ENCODE data around the gene TRIL.

DNA sequence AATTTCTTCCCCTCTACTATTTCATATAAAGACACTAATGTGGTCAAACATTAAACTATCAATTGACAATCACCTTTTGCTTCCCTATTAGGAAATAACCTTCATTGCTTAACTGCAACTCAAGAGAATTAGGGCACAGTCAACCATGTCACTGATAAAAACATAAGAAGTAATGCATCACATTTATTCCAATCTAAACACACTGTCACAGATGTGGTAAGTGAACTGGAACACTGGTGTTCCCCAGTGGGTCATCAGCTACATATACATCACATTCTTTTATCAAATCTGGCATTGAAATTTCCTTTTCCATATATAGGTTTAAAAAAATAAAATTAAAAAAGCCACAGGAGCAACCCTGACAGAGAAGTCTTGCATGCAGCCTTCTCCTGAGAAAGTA, 3.7 kb downstream of the TRIL start:
- TF ChIP-seq, protein P1, sequence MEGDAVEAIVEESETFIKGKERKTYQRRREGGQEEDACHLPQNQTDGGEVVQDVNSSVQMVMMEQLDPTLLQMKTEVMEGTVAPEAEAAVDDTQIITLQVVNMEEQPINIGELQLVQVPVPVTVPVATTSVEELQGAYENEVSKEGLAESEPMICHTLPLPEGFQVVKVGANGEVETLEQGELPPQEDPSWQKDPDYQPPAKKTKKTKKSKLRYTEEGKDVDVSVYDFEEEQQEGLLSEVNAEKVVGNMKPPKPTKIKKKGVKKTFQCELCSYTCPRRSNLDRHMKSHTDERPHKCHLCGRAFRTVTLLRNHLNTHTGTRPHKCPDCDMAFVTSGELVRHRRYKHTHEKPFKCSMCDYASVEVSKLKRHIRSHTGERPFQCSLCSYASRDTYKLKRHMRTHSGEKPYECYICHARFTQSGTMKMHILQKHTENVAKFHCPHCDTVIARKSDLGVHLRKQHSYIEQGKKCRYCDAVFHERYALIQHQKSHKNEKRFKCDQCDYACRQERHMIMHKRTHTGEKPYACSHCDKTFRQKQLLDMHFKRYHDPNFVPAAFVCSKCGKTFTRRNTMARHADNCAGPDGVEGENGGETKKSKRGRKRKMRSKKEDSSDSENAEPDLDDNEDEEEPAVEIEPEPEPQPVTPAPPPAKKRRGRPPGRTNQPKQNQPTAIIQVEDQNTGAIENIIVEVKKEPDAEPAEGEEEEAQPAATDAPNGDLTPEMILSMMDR (IDR thresholded peaks at IDR 0.05 in 4 of 5, conservative IDR thresholded peaks at IDR 0.05 in 1 of 5) = no peak
- TF ChIP-seq POLR2A (IDR thresholded peaks at IDR 0.05) = no peak

Data from gastrocnemius medialis (tissue), 4 donors.